Gastroesophageal sphincter (tissue), 4 donors: ENCODE measurements around the gene PDAP1. TPM values are rescaled to one million over a fixed set of nuclear protein-coding genes. Genes with fewer than 3 reads are reported as not detected.
A peak's percentile ranks its signal among the peaks of the same experiment; 100 is the strongest.

Experiments
- ATAC-seq: fragments of 150-250 bp; one replicate; pipeline ENCODE4 v1.9.1; 2016; ENCODE audit warnings: mild to moderate bottlenecking, moderate library complexity
- H3K27ac ChIP-seq, 4 donors: fragments of 200-600 bp; sonication (generic) in 3 of 4; 1 replicate in 3 of 4; 2 replicates in 1 of 4; pipeline ENCODE4 v1.5.1; 2016 to 2019
- H3K27me3 ChIP-seq: fragments of 200-600 bp; sonication (generic); one replicate; pipeline ENCODE4 v1.5.1; 2019
- H3K36me3 ChIP-seq, 2 donors: fragments of 200-600 bp; sonication (generic); one replicate each; pipeline ENCODE4 v1.5.1; 2019; ENCODE audit warnings: control low read depth in 1 of 2
- H3K4me1 ChIP-seq, 3 donors: fragments of 200-600 bp; sonication (generic); 1 replicate in 2 of 3; 2 replicates in 1 of 3; pipeline ENCODE4 v1.5.1; 2016 to 2019; ENCODE audit warnings: control low read depth in 2 of 3
- H3K4me3 ChIP-seq, 2 donors: fragments of 200-600 bp; sonication (generic); one replicate each; pipeline ENCODE4 v1.5.1; 2019; ENCODE audit warnings: mild to moderate bottlenecking in 1 of 2, moderate library complexity in 1 of 2
- H3K9me3 ChIP-seq, 3 donors: fragments of 200-600 bp; sonication (generic); one replicate each; pipeline ENCODE4 v1.5.1; 2017 to 2019; ENCODE audit warnings: control low read depth in 2 of 3
- CTCF ChIP-seq, 4 experiments: fragments of 200-600 bp in 2 of 4; fragments of 450-650 bp in 2 of 4; sonication (generic) in 1 of 4; IDR thresholded peaks; one replicate each; pipeline ENCODE4 v1.5.1; 2017 to 2019; ENCODE audit warnings: antibody characterized with exemption in 4 of 4, mild to moderate bottlenecking in 2 of 4, moderate library complexity in 2 of 4
- EP300 ChIP-seq: sonication (generic); formaldehyde crosslinking; IDR thresholded peaks from one replicate; pipeline ENCODE4 v1.6.1; 2017; ENCODE audit warnings: antibody characterized with exemption, mild to moderate bottlenecking
- POLR2A ChIP-seq, 2 donors: fragments of 450-650 bp; IDR thresholded peaks; one replicate each; pipeline ENCODE4 v1.6.1; 2017; ENCODE audit warnings: antibody characterized with exemption in 2 of 2, mild to moderate bottlenecking in 2 of 2, moderate library complexity in 1 of 2
- POLR2AphosphoS5 ChIP-seq: sonication (generic); formaldehyde crosslinking; IDR thresholded peaks from one replicate; pipeline ENCODE4 v1.6.1; 2017; ENCODE audit warnings: antibody characterized with exemption
- WGBS, 2 donors: methylation state at CpG; one replicate each; pipeline ENCODE4 v1.1.5; 2018; ENCODE audit warnings: low coverage in 1 of 2; 5-methylcytosine and 5-hydroxymethylcytosine counted together
- total RNA-seq, 4 donors: library from RNA; depleted of rRNA; stranded (reverse); fragments of >200 nt; gene quantifications; one replicate each; pipeline ENCODE4 v1.1.0, GENCODE V29; 2016

The PDAP1 gene
- total RNA-seq, 4 donors from 2014 or later: 91.7 to 155 (median 123) TPM

- 90% methylated on average over 2 to 5 of the region's 5 CpGs for WGBS, 2 donors
- Histone ChIP-seq H3K27me3 (no peaks in the 10 kb centered on the region), H3K9me3 (no peaks in the 10 kb centered on the region), H3K4me1 (peaks cover 3 to 42% (median 12%) of the 10 kb centered on the region in 3 donors), H3K4me3 (no peak overlapping the region), H3K27ac (no peak overlapping the region), H3K36me3 (peaks cover 0 to 64% of the 10 kb centered on the region in 2 donors)
- ATAC-seq: no peak
- no peak for TF ChIP-seq POLR2A (IDR thresholded peaks at IDR 0.05)
These were observed 4.6 kb downstream of the PDAP1 start for GRCh38 chr7:99403764-99404163.

GRCh38 chr7:99402854-99403253 lies 5.5 kb downstream of the PDAP1 start:
- peaks cover 0 to 73% of the 10 kb centered on the region in 2 donors for H3K36me3 ChIP-seq
- H3K9me3 ChIP-seq: no peaks in the 10 kb centered on the region
- no peak overlapping the region for H3K4me3 ChIP-seq
- no peak for TF ChIP-seq POLR2AphosphoS5
- no peak for TF ChIP-seq POLR2A (IDR thresholded peaks at IDR 0.05)
- TF ChIP-seq CTCF (IDR thresholded peaks at IDR 0.05): no peak
- TF ChIP-seq EP300: no peak
- no peak for ATAC-seq
- no peak overlapping the region for H3K27ac ChIP-seq
- WGBS, 2 donors: 97 to 100% methylated on average over 1 to 3 of the region's 3 CpGs
- no peaks in the 10 kb centered on the region for H3K27me3 ChIP-seq
- H3K4me1 ChIP-seq: peaks cover 3 to 42% (median 12%) of the 10 kb centered on the region in 3 donors

- peak overlapping the region in 1 of 4 donors; percentile 8 for H3K27ac ChIP-seq
- WGBS, 2 donors: 11 to 75% methylated on average over 1 to 2 of the region's 6 CpGs
- H3K9me3 ChIP-seq: no peaks in the 10 kb centered on the region
- ATAC-seq: no peak
- H3K4me1 ChIP-seq: peaks cover 0 to 10% (median 0%) of the 10 kb centered on the region in 3 donors
- no peak for TF ChIP-seq POLR2AphosphoS5
- no peak for TF ChIP-seq POLR2A (IDR thresholded peaks at IDR 0.05)
- TF ChIP-seq EP300: no peak
- no peak for TF ChIP-seq CTCF (IDR thresholded peaks at IDR 0.05)
- no peaks in the 10 kb centered on the region for H3K27me3 ChIP-seq
- peaks cover 0 to 100% of the 10 kb centered on the region in 2 donors for H3K36me3 ChIP-seq
- H3K4me3 ChIP-seq: no peak overlapping the region
These were observed 8.8 kb downstream of the PDAP1 start for GRCh38 chr7:99399597-99399996.

- Histone ChIP-seq H3K9me3 (no peaks in the 10 kb centered on the region), H3K4me1 (peaks cover 0 to 6% (median 0%) of the 10 kb centered on the region in 3 donors), H3K27me3 (no peaks in the 10 kb centered on the region), H3K27ac (no peak overlapping the region), H3K4me3 (no peak overlapping the region), H3K36me3 (peaks cover 0 to 98% of the 10 kb centered on the region in 2 donors)
- no peak for TF ChIP-seq CTCF (IDR thresholded peaks at IDR 0.05)
- no peak for TF ChIP-seq POLR2A (IDR thresholded peaks at IDR 0.05)
- TF ChIP-seq POLR2AphosphoS5: no peak
- TF ChIP-seq EP300: no peak
- whole genome bisulfite sequencing, 2 donors: no CpG with 5 or more reads among the region's 5 CpGs
- ATAC-seq: no peak
These were observed 9.4 kb downstream of the PDAP1 start for GRCh38 chr7:99398891-99399445.

GRCh38 chr7:99397297-99397983 lies 11.0 kb downstream of the PDAP1 start:
- TF ChIP-seq POLR2AphosphoS5 (no peak), CTCF (IDR thresholded peaks at IDR 0.05) (no peak)

More at GRCh38 chr7:99397297-99397983, 11.0 kb downstream of the PDAP1 start:
- no peak for ATAC-seq
- Histone ChIP-seq H3K27me3 (no peaks in the 10 kb centered on the region), H3K36me3 (peaks cover 0 to 86% of the 10 kb centered on the region in 2 donors), H3K4me1 (peaks cover 0 to 17% (median 3%) of the 10 kb centered on the region in 3 donors), H3K4me3 (no peak overlapping the region), H3K27ac (no peak overlapping the region), H3K9me3 (no peaks in the 10 kb centered on the region)
- WGBS, 2 donors: 76 to 84% methylated on average over 8 to 14 of the region's 18 CpGs
